GM18951 (cell line): ENCODE data around the gene EGFR.

Experiments used
- POLR2A ChIP-seq: IDR thresholded peaks from 4 replicates; pipeline ENCODE4 v1.6.1; 2011; ENCODE audit warnings: mild to moderate bottlenecking; ENCODE audit not compliant: insufficient read length, insufficient read depth; ENCODE audit errors: extremely low read depth
- in situ Hi-C: fragments of 300-500 bp; cut with MboI; formaldehyde crosslinking; loops from one replicate; pipeline ENCODE4 v1.12.0; 2022; ENCODE audit warnings: low sequenced_read_pairs, mixed read lengths, inconsistent platforms; ENCODE audit not compliant: unreplicated experiment

Gene EGFR

DNA sequence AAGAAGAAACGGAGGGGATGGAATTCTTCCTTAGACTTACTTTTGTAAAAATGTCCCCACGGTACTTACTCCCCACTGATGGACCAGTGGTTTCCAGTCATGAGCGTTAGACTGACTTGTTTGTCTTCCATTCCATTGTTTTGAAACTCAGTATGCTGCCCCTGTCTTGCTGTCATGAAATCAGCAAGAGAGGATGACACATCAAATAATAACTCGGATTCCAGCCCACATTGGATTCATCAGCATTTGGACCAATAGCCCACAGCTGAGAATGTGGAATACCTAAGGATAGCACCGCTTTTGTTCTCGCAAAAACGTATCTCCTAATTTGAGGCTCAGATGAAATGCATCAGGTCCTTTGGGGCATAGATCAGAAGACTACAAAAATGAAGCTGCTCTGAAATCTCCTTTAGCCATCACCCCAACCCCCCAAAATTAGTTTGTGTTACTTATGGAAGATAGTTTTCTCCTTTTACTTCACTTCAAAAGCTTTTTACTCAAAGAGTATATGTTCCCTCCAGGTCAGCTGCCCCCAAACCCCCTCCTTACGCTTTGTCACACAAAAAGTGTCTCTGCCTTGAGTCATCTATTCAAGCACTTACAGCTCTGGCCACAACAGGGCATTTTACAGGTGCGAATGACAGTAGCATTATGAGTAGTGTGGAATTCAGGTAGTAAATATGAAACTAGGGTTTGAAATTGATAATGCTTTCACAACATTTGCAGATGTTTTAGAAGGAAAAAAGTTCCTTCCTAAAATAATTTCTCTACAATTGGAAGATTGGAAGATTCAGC is 187.6 kb downstream of the EGFR start:
- in situ Hi-C loops, result no loop called here
- TF ChIP-seq POLR2A, result no peak

DNA sequence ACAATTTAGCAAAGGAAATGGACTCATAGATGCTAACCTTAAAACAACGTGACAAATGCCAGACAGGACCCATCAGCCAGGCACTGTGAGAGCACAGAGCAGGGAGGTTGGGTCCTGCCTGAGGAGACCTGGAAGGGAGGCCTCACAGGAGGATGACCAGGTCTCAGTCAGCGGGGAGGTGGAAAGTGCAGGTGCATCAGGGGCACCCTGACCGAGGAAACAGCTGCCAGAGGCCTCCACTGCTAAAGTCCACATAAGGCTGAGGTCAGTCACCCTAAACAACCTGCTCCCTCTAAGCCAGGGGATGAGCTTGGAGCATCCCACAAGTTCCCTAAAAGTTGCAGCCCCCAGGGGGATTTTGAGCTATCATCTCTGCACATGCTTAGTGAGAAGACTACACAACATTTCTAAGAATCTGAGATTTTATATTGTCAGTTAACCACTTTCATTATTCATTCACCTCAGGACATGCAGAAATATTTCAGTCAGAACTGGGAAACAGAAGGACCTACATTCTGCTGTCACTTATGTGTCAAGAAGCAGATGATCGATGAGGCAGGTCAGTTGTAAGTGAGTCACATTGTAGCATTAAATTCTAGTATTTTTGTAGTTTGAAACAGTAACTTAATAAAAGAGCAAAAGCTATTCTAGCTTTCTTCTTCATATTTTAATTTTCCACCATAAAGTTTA is 188.8 kb downstream of the EGFR start:
- TF ChIP-seq POLR2A, result no peak
- in situ Hi-C loops, result no loop called here

DNA sequence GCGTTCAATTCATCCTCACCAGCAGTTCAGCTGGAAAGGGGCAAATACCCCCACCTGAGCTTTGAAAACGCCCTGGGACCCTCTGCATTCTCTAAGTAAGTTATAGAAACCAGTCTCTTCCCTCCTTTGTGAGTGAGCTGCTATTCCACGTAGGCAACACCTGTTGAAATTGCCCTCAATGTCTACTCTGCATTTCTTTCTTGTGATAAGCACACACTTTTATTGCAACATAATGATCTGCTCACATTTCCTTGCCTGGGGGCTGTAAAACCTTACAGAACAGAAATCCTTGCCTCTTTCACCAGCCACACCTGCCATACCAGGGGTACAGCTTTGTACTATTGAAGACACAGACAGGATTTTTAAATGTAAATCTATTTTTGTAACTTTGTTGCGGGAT is 190.5 kb downstream of the EGFR start:
- no peak for TF ChIP-seq POLR2A
- in situ Hi-C loops, result no loop called here

DNA sequence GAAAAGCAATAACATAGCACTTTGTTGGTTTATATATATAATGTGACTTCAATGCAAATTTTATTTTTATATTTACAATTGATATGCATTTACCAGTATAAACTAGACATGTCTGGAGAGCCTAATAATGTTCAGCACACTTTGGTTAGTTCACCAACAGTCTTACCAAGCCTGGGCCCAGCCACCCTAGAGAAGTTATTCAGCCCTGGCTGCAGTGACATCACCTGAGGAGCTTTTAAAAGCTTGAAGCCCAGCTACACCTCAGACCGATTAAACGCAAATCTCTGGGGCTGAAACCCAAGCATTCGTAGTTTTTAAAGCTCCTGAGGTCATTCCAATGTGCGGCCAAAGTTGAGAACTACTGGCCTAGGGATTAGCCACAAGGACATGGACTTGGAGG is 191.4 kb downstream of the EGFR start:
- in situ Hi-C loops, result no loop called here
- no peak for TF ChIP-seq POLR2A

DNA sequence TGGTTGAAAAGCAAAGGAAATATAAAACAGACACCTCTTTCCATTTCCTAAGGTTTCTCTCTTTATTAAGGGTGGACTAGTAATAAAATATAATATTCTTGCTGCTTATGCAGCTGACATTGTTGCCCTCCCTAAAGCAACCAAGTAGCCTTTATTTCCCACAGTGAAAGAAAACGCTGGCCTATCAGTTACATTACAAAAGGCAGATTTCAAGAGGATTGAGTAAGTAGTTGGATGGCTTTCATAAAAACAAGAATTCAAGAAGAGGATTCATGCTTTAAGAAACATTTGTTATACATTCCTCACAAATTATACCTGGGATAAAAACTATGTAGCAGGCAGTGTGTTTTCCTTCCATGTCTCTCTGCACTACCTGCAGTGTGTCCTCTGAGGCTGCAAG is 191.9 kb downstream of the EGFR start:
- no peak for TF ChIP-seq POLR2A
- in situ Hi-C loops, result no loop called here

DNA sequence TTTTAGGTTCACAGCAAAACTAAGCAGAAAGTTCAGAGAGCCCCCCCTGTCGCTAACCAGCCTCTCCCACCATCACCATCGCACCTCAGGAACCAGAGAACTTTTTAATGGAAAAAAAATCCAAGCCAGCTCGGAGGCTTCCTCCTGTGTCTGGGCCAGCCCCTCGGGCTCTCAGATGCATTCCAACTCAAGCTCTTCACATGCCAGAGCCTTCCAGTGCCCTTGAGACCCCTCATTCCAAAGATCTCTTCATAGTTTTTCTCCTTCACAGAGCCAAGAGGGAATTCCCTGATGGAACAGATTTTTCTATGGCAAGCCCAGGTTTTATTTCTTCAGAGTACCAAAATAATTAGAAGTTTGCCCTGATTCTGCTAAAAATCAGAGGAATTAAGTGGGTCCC is 192.9 kb downstream of the EGFR start:
- no peak for TF ChIP-seq POLR2A

DNA sequence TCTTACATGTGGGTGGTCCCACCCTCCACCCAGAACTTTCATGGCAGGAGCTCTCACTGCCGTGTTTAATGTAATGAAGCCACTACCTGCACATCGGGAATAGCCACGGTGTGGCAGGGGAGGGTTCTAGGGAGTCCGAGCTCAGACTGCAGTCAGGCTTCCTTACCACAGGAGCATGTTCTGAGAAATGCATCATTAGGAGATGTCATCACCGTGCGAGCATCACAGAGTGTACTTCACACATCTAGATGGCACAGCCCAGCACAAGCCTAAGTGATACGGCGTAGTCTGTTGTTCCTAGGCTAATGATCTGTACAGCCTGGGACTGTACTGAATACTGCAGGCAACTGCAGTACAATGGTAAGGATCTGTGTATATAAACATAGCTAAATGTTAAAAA is 193.4 kb downstream of the EGFR start:
- in situ Hi-C loops, result no loop called here
- TF ChIP-seq POLR2A, result no peak

More for the DNA sequence above, 192.9 kb downstream of the EGFR start:
- in situ Hi-C loops, result no loop called here

DNA sequence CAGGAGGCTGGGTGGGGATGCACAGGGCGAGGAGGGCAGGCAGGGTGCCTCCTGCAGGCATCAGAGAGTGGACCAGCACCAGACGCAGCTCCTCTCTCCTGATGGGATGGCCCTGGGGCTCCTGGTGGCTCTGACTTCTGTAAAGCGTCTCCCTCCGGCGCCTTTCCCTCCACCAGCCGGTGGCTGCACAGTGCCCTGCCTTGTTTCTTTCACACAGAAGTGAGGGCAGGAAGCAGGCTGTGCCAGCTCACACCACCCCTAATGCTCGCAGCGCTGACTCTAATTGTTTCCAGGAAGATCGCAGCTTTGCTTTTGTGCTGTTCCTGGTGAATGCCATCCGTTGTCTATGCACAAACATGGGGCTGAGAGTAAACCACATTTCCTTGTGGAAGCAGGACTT is 194.0 kb downstream of the EGFR start:
- in situ Hi-C loops, result no loop called here
- no peak for TF ChIP-seq POLR2A

DNA sequence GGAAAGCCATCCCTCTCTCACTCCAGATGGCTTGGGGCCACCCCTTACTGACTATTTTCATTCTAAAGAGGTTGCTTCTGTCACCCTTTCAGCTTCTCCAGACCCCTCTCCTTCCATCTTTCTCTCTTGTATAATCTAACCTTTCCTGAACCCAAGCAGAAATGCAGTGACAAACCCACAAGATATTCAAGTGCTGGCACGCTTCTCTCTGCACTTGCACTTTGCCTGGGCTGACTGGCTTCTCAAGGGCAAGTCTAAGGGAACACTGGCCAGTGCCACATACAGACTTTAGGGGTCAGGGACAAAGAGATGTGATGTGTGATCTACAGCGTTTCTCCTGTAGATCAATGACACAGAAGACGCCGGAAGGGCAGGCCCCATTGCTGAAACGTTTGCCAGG is 195.9 kb downstream of the EGFR start:
- no peak for TF ChIP-seq POLR2A
- in situ Hi-C loops, result no loop called here

DNA sequence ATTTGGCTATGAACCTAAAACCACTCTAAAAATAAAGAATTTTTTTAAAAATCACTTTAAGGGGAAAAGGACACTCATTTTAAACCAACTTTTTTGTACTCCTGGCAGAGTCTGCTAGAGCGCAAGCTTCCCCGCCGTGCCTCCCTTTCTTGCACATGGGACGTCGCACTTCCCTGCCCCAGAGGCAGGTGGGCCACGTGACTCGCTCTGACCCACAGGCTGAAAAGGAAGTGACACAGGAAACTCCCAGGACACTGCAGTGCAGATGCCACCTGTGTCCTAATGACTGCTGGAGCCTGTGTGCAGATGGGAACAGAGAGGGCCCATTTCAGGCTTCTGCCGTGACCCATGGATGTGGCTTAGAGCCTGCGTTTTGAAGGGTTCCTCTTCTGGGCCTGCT is 204.2 kb downstream of the EGFR start:
- in situ Hi-C loops, result no loop called here
- TF ChIP-seq POLR2A, result no peak

DNA sequence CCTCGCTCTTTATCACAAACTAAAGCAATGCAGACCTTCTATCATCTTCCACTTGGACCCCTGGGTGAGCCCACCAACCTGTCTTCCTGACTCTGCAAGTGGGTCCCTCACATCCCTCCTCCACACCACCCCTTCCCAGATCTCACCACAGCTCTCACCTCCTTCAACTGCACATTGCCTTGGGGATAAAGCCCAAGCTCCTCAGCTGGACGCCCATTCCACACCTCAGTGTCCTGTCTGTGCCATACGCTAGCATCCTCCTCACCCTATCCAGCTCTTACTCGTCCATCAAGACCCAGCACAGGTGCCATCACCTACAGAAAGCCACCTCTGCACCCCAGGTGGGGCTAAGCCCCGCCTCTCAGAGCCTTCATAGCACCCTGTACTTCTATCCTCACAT is 205.3 kb downstream of the EGFR start:
- no peak for TF ChIP-seq POLR2A
- in situ Hi-C loops, result no loop called here

DNA sequence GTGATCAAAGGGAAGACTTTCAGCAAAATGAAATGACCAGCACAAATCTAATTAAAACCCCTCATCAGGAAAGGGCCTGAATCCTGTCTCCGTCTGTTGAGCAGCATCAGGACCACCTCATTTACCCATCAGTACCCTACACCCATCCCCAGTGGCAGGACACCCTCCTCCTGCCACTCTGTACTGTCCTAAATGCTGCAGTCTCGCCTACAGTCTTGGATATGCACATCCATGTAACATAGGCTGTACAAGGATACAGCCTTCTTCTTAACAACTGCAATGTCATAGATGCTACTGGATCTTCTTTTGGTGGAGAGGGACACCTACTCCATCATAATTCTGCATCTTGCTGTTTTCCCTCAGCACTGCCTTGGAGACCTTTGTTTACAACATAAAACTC is 206.0 kb downstream of the EGFR start:
- in situ Hi-C loops, result no loop called here
- TF ChIP-seq POLR2A, result no peak

DNA sequence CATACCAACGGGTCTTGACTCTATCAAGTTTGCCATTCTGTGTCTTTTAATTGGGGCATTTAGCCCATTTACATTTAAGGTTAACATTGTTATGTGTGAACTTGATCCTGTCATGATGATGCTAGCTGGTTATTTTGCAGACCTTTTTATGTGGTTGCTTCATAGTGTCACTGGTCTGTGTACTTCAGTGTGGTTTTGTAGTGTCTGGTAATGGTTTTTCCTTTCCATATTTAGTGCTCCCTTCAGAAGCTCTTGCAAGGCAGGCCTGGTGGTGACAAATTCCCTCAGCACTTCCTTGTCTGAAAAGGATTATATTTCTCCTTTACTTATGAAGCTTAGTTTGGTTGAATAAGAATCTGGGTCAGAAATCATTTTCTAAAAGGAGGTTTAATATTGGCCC is 211.2 kb downstream of the EGFR start:
- TF ChIP-seq POLR2A, result no peak
- in situ Hi-C loops, result no loop called here

DNA sequence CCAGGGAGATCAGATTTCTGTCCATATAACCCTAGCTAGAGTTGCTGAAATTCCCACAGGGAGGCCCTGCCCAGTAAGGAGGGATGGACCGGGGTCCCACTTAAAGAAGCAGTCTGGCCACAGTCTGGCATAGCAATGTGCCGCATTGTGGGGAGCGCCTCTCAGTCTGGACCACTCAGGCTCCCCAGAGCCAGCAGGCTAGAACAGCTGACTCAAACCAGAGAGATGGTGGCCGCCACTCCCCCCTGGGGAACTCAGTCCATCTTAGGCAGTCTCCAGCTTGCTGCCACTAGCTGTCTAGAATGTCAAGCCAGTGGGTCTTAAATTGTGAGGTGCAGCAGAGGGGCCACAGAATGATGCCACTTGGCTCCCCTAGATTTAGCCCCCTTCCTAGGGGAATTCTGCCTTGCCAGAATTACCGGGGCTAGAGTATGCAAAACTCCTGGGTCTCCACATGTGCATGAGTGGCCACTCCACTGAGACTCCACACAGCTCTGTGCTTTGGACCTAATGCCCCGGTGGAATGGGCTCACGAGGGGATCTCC is 213.0 kb downstream of the EGFR start:
- no peak for TF ChIP-seq POLR2A
- in situ Hi-C loops, result no loop called here
